Thyroid gland (tissue), 4 donors: ENCODE results near the gene SLC22A3. TPM values are rescaled to one million over a fixed set of nuclear protein-coding genes. Genes with fewer than 3 reads are reported as not detected.

ENCODE experiments used
- DNase-seq, 2 donors: peaks; one replicate each; pipeline ENCODE4 v3.0.0-alpha.2; 2019
- H3K27ac ChIP-seq, 3 donors: fragments of 200-600 bp; sonication (generic); 1 replicate in 2 of 3; 2 replicates in 1 of 3; pipeline ENCODE4 v1.5.1; 2016 to 2019; ENCODE audit warnings: mild to moderate bottlenecking in 1 of 3, moderate library complexity in 1 of 3
- H3K27me3 ChIP-seq: fragments of 200-600 bp; sonication (generic); one replicate; pipeline ENCODE4 v1.5.1; 2019
- H3K36me3 ChIP-seq, 2 donors: fragments of 200-600 bp; sonication (generic); one replicate each; pipeline ENCODE4 v1.5.1; 2016 to 2019
- H3K4me1 ChIP-seq, 2 donors: fragments of 200-600 bp; sonication (generic); one replicate each; pipeline ENCODE4 v1.5.1; 2017 to 2019
- H3K4me3 ChIP-seq, 3 donors: fragments of 200-600 bp; sonication (generic); replicated peaks in 1 of 3; 1 replicate in 2 of 3; 2 replicates in 1 of 3; pipeline ENCODE4 v1.5.1; 2016; ENCODE audit warnings: mild to moderate bottlenecking in 1 of 3
- H3K9me3 ChIP-seq: fragments of 200-600 bp; sonication (generic); one replicate; pipeline ENCODE4 v1.5.1; 2017
- CTCF ChIP-seq, 6 experiments: fragments of 200-600 bp in 3 of 6; fragments of 450-650 bp in 3 of 6; sonication (generic) in 3 of 6; IDR thresholded peaks; one replicate each; pipeline ENCODE4 v1.5.1; 2016 to 2019; ENCODE audit warnings: antibody characterized with exemption in 6 of 6, mild to moderate bottlenecking in 2 of 6, inconsistent platforms in 1 of 6, moderate library complexity in 1 of 6
- POLR2A ChIP-seq, 2 donors: fragments of 450-650 bp; IDR thresholded peaks; one replicate each; pipeline ENCODE4 v1.6.1; 2017; ENCODE audit warnings: antibody characterized with exemption in 2 of 2, mild to moderate bottlenecking in 2 of 2, moderate library complexity in 1 of 2
- WGBS, 2 donors: methylation state at CpG; one replicate each; pipeline ENCODE4 v1.1.5; 2017; 5-methylcytosine and 5-hydroxymethylcytosine counted together
- intact Hi-C: fragments of 100-400 bp; cut with DNase I; formaldehyde crosslinking; loops from one replicate; pipeline ENCODE4 v1.15.1; 2023
- total RNA-seq, 4 donors: library from RNA; depleted of rRNA; stranded (reverse); fragments of >200 nt; gene quantifications; one replicate each; pipeline ENCODE4 v1.2.3, GENCODE V29; 2016

Gene SLC22A3
- total RNA-seq, 4 donors from 2014 or later: 0.67 to 3.9 (median 2.5) TPM

- Histone ChIP-seq H3K9me3 (no peaks in the 10 kb centered on the region), H3K27me3 (no peaks in the 10 kb centered on the region), H3K4me3 (no peak overlapping the region), H3K27ac (no peak overlapping the region), H3K4me1 (peaks cover 0 to 4% of the 10 kb centered on the region in 2 donors), H3K36me3 (no peaks in the 10 kb centered on the region)
- intact Hi-C loops: loop anchor here (5.0 kb wide), 1 partner anchor 318 kb away; no protein-coding TSS in a partner anchor
- 77 to 79% methylated on average over 6 of the region's 6 CpGs for WGBS, 2 donors
- TF ChIP-seq CTCF (IDR thresholded peaks at IDR 0.05) (no peak), POLR2A (IDR thresholded peaks at IDR 0.05) (no peak)
- no peak for DNase-seq
Measured at GRCh38 chr6:160455081-160455480, 106.9 kb downstream of the SLC22A3 start.

GRCh38 chr6:160455541-160456213 lies 107.5 kb downstream of the SLC22A3 start:
- 20 to 24% methylated on average over 11 of the region's 11 CpGs for WGBS, 2 donors
- no peak overlapping the region for H3K4me3 ChIP-seq
- H3K27ac ChIP-seq: peak overlapping the region in 1 of 3 donors; percentile 17
- H3K9me3 ChIP-seq: no peaks in the 10 kb centered on the region
- no peaks in the 10 kb centered on the region for H3K27me3 ChIP-seq
- intact Hi-C loops: loop anchor here (5.0 kb wide), 1 partner anchor 318 kb away; no protein-coding TSS in a partner anchor
- no peaks in the 10 kb centered on the region for H3K36me3 ChIP-seq
- H3K4me1 ChIP-seq: peaks cover 0 to 4% of the 10 kb centered on the region in 2 donors
- peak; percentile 40 to 53 for DNase-seq
- TF ChIP-seq POLR2A (IDR thresholded peaks at IDR 0.05) (no peak), CTCF (IDR thresholded peaks at IDR 0.05) (peak; percentile 86 to 98 (median 94))

GRCh38 chr6:160456214-160456546 lies 108.0 kb downstream of the SLC22A3 start:
- no peaks in the 10 kb centered on the region for H3K27me3 ChIP-seq
- no peak overlapping the region for H3K27ac ChIP-seq
- peaks cover 0 to 4% of the 10 kb centered on the region in 2 donors for H3K4me1 ChIP-seq
- H3K36me3 ChIP-seq: no peaks in the 10 kb centered on the region
- no peak overlapping the region for H3K4me3 ChIP-seq
- TF ChIP-seq POLR2A (IDR thresholded peaks at IDR 0.05): no peak
- peak in 1 of 6 experiments; percentile 4 for TF ChIP-seq CTCF (IDR thresholded peaks at IDR 0.05)
- intact Hi-C loops: loop anchor here (5.0 kb wide), 1 partner anchor 319 kb away; no protein-coding TSS in a partner anchor
- no peak for DNase-seq
- no peaks in the 10 kb centered on the region for H3K9me3 ChIP-seq
- WGBS, 2 donors: 37 to 52% methylated on average over 3 of the region's 3 CpGs

DNA sequence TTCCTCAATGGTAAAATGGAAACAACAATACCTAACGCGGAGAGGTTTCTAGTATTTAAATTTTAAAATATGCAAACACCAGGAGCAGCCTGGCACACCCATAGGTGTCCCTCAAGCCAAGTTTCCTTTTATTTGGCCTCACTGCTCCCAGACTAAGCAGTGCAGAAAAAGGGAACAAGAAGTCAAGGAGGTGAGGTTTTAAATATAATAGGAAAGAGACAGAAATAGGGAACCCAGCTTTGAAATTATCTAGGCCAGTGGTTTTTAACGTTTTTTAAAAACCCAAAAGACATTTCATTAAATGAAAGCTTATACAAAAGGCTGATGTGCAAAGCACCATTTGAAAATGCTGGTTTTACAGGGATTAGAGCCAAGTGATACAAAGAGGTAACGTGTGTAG lies 109.6 kb downstream of the SLC22A3 start:
- WGBS, 2 donors: 65 to 67% methylated on average over 4 of the region's 4 CpGs
- intact Hi-C loops: loop anchor here (5.0 kb wide), 1 partner anchor 321 kb away; no protein-coding TSS in a partner anchor

More for the DNA sequence above, 109.6 kb downstream of the SLC22A3 start:
- H3K27ac ChIP-seq: no peak overlapping the region
- H3K9me3 ChIP-seq: no peaks in the 10 kb centered on the region
- H3K4me1 ChIP-seq: peaks cover 0 to 4% of the 10 kb centered on the region in 2 donors
- no peak for DNase-seq
- no peak overlapping the region for H3K4me3 ChIP-seq
- TF ChIP-seq POLR2A (IDR thresholded peaks at IDR 0.05) (no peak), CTCF (IDR thresholded peaks at IDR 0.05) (no peak)
- no peaks in the 10 kb centered on the region for H3K27me3 ChIP-seq
- H3K36me3 ChIP-seq: no peaks in the 10 kb centered on the region
